GM21423 (cell line): ENCODE data around the gene TCP11.

Experiments used
- ATAC-seq: cut with Tn5 transposase; IDR thresholded peaks from one replicate; pipeline ENCODE4 v1.9.1; 2021; ENCODE audit warnings: mild to moderate bottlenecking, moderate library complexity; ENCODE audit not compliant: unreplicated experiment

TCP11 gene

GRCh38 chr6:35083507-35083906 lies 57.6 kb downstream of the TCP11 start:
- no peak for ATAC-seq

- no peak for ATAC-seq
These were observed 58.3 kb downstream of the TCP11 start for GRCh38 chr6:35082733-35083403.

- no peak for ATAC-seq
These were observed 59.0 kb downstream of the TCP11 start for GRCh38 chr6:35082046-35082732.

- ATAC-seq: no peak
These were observed 59.7 kb downstream of the TCP11 start for GRCh38 chr6:35081426-35081851.

GRCh38 chr6:35080821-35081425 lies 60.2 kb downstream of the TCP11 start:
- no peak for ATAC-seq

GRCh38 chr6:35080016-35080680 lies 61.0 kb downstream of the TCP11 start:
- no peak for ATAC-seq

- no peak for ATAC-seq
These were observed 61.7 kb downstream of the TCP11 start for GRCh38 chr6:35079311-35080000.

- ATAC-seq: no peak
These were observed 62.2 kb downstream of the TCP11 start for GRCh38 chr6:35078896-35079295.

- ATAC-seq: no peak
These were observed 62.8 kb downstream of the TCP11 start for GRCh38 chr6:35078226-35078850.

- no peak for ATAC-seq
These were observed 63.4 kb downstream of the TCP11 start for GRCh38 chr6:35077713-35078105.

GRCh38 chr6:35076997-35077712 lies 64.0 kb downstream of the TCP11 start:
- ATAC-seq: no peak

GRCh38 chr6:35073766-35074471 lies 67.2 kb downstream of the TCP11 start:
- no peak for ATAC-seq

- ATAC-seq: no peak
These were observed 67.9 kb downstream of the TCP11 start for GRCh38 chr6:35073211-35073610.

GRCh38 chr6:35072698-35073055 lies 68.5 kb downstream of the TCP11 start:
- no peak for ATAC-seq

- no peak for ATAC-seq
These were observed 69.0 kb downstream of the TCP11 start for GRCh38 chr6:35072051-35072697.

GRCh38 chr6:35071347-35071994 lies 69.7 kb downstream of the TCP11 start:
- ATAC-seq: no peak

- ATAC-seq: no peak
These were observed 71.0 kb downstream of the TCP11 start for GRCh38 chr6:35070111-35070510.

GRCh38 chr6:35069262-35069661 lies 71.9 kb downstream of the TCP11 start:
- no peak for ATAC-seq
